Measurements from ENCODE around the gene PPCDC. TPM values are rescaled to one million over a fixed set of nuclear protein-coding genes. Genes with fewer than 3 reads are reported as not detected.
"Not testable (repeated sequence)": the region's sequence is repeated elsewhere in the genome, so short reads cannot be mapped to it uniquely, and the experiment has no call there.

PPCDC gene
- total RNA-seq, 2 experiments from 2014 or later, result 23.3 to 24.0 TPM

- Mint-ChIP-seq H3K27me3 (peaks cover 19% of the 10 kb centered on the region), H3K9me3 (ENCODE audit: low read depth) (no peaks in the 10 kb centered on the region), H3K27ac (peak overlapping the region; percentile 29), H3K36me3 (ENCODE audit: low read depth) (peaks cover 2% of the 10 kb centered on the region), H3K4me3 (no peak overlapping the region), H3K4me1 (peaks cover 19% of the 10 kb centered on the region)
- intact Hi-C loops (cut with DNase I, micrococcal nuclease), result no loop called here
- ATAC-seq (peak; percentile 77), DNase-seq (peak; percentile 68)
- ChIA-PET POLR2A (no interaction called here), CTCF (interaction anchor here (0.7 to 1.3 kb wide), 3 partner anchors 14 to 136 kb away, joined by 3 to 4 read pairs (median 4); no protein-coding TSS in a partner anchor)
These were observed 43.9 kb downstream of the PPCDC start for GRCh38 chr15:75067123-75067830.

- ATAC-seq, result no peak
- ChIA-PET CTCF (no interaction called here), POLR2A (no interaction called here)
- Mint-ChIP-seq H3K27me3 (peaks cover 22% of the 10 kb centered on the region), H3K4me1 (peaks cover 19% of the 10 kb centered on the region), H3K36me3 (ENCODE audit: low read depth) (peaks cover 2% of the 10 kb centered on the region), H3K4me3 (no peak overlapping the region), H3K9me3 (ENCODE audit: low read depth) (no peaks in the 10 kb centered on the region), H3K27ac (no peak overlapping the region)
- no peak for DNase-seq
- intact Hi-C loops (cut with DNase I, micrococcal nuclease), result no loop called here
These were observed 45.4 kb downstream of the PPCDC start for GRCh38 chr15:75068748-75069147.

- Mint-ChIP-seq H3K36me3 (ENCODE audit: low read depth) (peaks cover 2% of the 10 kb centered on the region), H3K27me3 (peaks cover 22% of the 10 kb centered on the region), H3K9me3 (ENCODE audit: low read depth) (no peaks in the 10 kb centered on the region), H3K4me3 (no peak overlapping the region), H3K4me1 (peaks cover 19% of the 10 kb centered on the region), H3K27ac (no peak overlapping the region)
- CTCF ChIA-PET, result no interaction called here
- POLR2A ChIA-PET, result no interaction called here
- intact Hi-C loops (cut with DNase I, micrococcal nuclease), result no loop called here
- DNase-seq (no peak), ATAC-seq (no peak)
These were observed 46.0 kb downstream of the PPCDC start for GRCh38 chr15:75069301-75069925.

GRCh38 chr15:75070674-75071073, 47.3 kb downstream of the PPCDC start:
- intact Hi-C loops (cut with DNase I, micrococcal nuclease), result no loop called here
- Mint-ChIP-seq H3K27me3 (peaks cover 22% of the 10 kb centered on the region), H3K9me3 (ENCODE audit: low read depth) (peaks cover 5% of the 10 kb centered on the region), H3K4me3 (no peak overlapping the region), H3K36me3 (ENCODE audit: low read depth) (peaks cover 6% of the 10 kb centered on the region), H3K27ac (no peak overlapping the region), H3K4me1 (peaks cover 15% of the 10 kb centered on the region)
- ChIA-PET POLR2A (interaction anchor here (0.6 kb wide), 1 partner anchor 97 kb away, joined by 3 read pairs; no protein-coding TSS in a partner anchor), CTCF (interaction anchor here (0.6 kb wide), 1 partner anchor 158 kb away, joined by 3 read pairs; no protein-coding TSS in a partner anchor)
- ATAC-seq, result no peak
- no peak for DNase-seq

- ATAC-seq, result no peak
- H3K27me3 Mint-ChIP-seq, result peaks cover 21% of the 10 kb centered on the region
- POLR2A ChIA-PET, result no interaction called here
- H3K27ac Mint-ChIP-seq, result no peak overlapping the region
- CTCF ChIA-PET, result no interaction called here
- no peak overlapping the region for H3K4me3 Mint-ChIP-seq
- peaks cover 5% of the 10 kb centered on the region for H3K36me3 Mint-ChIP-seq (ENCODE audit: low read depth)
- peaks cover 9% of the 10 kb centered on the region for H3K9me3 Mint-ChIP-seq (ENCODE audit: low read depth)
- no peak for DNase-seq
- peaks cover 8% of the 10 kb centered on the region for H3K4me1 Mint-ChIP-seq
- intact Hi-C loops (cut with DNase I, micrococcal nuclease), result no loop called here
These were observed 49.8 kb downstream of the PPCDC start for GRCh38 chr15:75073197-75073596.

- no peak for ATAC-seq
- ChIA-PET CTCF (interaction anchor here (0.6 to 1.1 kb wide), 2 partner anchors 26 to 43 kb away, joined by 3 read pairs; no protein-coding TSS in a partner anchor), POLR2A (no interaction called here)
- Mint-ChIP-seq H3K27ac (no peak overlapping the region), H3K9me3 (ENCODE audit: low read depth) (peaks cover 9% of the 10 kb centered on the region), H3K4me3 (no peak overlapping the region), H3K36me3 (ENCODE audit: low read depth) (peaks cover 5% of the 10 kb centered on the region), H3K27me3 (peaks cover 25% of the 10 kb centered on the region), H3K4me1 (peaks cover 8% of the 10 kb centered on the region)
- intact Hi-C loops (cut with DNase I, micrococcal nuclease), result no loop called here
- DNase-seq, result no peak
These were observed 52.9 kb downstream of the PPCDC start for GRCh38 chr15:75076277-75076676.

GRCh38 chr15:75077551-75077961, 54.2 kb downstream of the PPCDC start:
- ATAC-seq (peak; percentile 80), DNase-seq (peak; percentile 41)
- CTCF ChIA-PET; POLR2A ChIA-PET; intact Hi-C loops (cut with DNase I, micrococcal nuclease); H3K9me3 Mint-ChIP-seq (ENCODE audit: low read depth); H3K4me1 Mint-ChIP-seq; H3K27ac Mint-ChIP-seq; H3K4me3 Mint-ChIP-seq; H3K36me3 Mint-ChIP-seq (ENCODE audit: low read depth): not testable (repeated sequence)
- peaks cover 21% of the 10 kb centered on the region for H3K27me3 Mint-ChIP-seq

GRCh38 chr15:75081150-75081549, 57.8 kb downstream of the PPCDC start:
- Mint-ChIP-seq H3K9me3 (ENCODE audit: low read depth) (peaks cover 10% of the 10 kb centered on the region), H3K4me3 (no peak overlapping the region), H3K4me1 (peaks cover 8% of the 10 kb centered on the region), H3K27me3 (peaks cover 22% of the 10 kb centered on the region), H3K36me3 (ENCODE audit: low read depth) (peaks cover 1% of the 10 kb centered on the region), H3K27ac (no peak overlapping the region)
- ATAC-seq (no peak), DNase-seq (no peak)
- POLR2A ChIA-PET, result no interaction called here
- intact Hi-C loops (cut with DNase I, micrococcal nuclease), result no loop called here
- CTCF ChIA-PET, result interaction anchor here (1.0 kb wide), 1 partner anchor 14 kb away, joined by 4 read pairs; no protein-coding TSS in a partner anchor

- ChIA-PET POLR2A (no interaction called here), CTCF (interaction anchor here (1.5 kb wide), 1 partner anchor 15 kb away, joined by 4 read pairs; no protein-coding TSS in a partner anchor)
- peaks cover 1% of the 10 kb centered on the region for H3K36me3 Mint-ChIP-seq (ENCODE audit: low read depth)
- no peak for ATAC-seq
- peaks cover 22% of the 10 kb centered on the region for H3K27me3 Mint-ChIP-seq
- H3K4me1 Mint-ChIP-seq, result peaks cover 4% of the 10 kb centered on the region
- no peak overlapping the region for H3K27ac Mint-ChIP-seq
- intact Hi-C loops (cut with DNase I, micrococcal nuclease), result no loop called here
- no peak for DNase-seq
- H3K9me3 Mint-ChIP-seq (ENCODE audit: low read depth), result peaks cover 15% of the 10 kb centered on the region
- H3K4me3 Mint-ChIP-seq, result no peak overlapping the region
These were observed 59.3 kb downstream of the PPCDC start for GRCh38 chr15:75082689-75083088.

- intact Hi-C loops (cut with DNase I, micrococcal nuclease), result not testable (repeated sequence)
These were observed 62.3 kb downstream of the PPCDC start for GRCh38 chr15:75085708-75086107.

GRCh38 chr15:75089456-75090387, 66.3 kb downstream of the PPCDC start:
- ChIA-PET POLR2A (no interaction called here), CTCF (interaction anchor here (0.7 kb wide), 2 partner anchors 58 to 95 kb away, joined by 3 to 5 read pairs; no protein-coding TSS in a partner anchor)
- ATAC-seq (no peak), DNase-seq (no peak)
- peaks cover 15% of the 10 kb centered on the region for H3K9me3 Mint-ChIP-seq (ENCODE audit: low read depth)
- peaks cover 1% of the 10 kb centered on the region for H3K36me3 Mint-ChIP-seq (ENCODE audit: low read depth)
- H3K4me3 Mint-ChIP-seq, result no peak overlapping the region
- peaks cover 13% of the 10 kb centered on the region for H3K27me3 Mint-ChIP-seq
- intact Hi-C loops (cut with DNase I, micrococcal nuclease), result loop anchor here (5.0 kb wide), 2 partner anchors 113 to 363 kb away; partner anchors contain the start of genes C15orf39 (in 2 of the 2) and SIN3A (in 1 of the 2)
- H3K27ac Mint-ChIP-seq, result no peak overlapping the region
- H3K4me1 Mint-ChIP-seq, result peaks cover 14% of the 10 kb centered on the region

More at GRCh38 chr15:75085708-75086107, 62.3 kb downstream of the PPCDC start:
- Mint-ChIP-seq H3K9me3 (ENCODE audit: low read depth) (peaks cover 15% of the 10 kb centered on the region), H3K27me3 (peaks cover 25% of the 10 kb centered on the region)
- POLR2A ChIA-PET; H3K4me1 Mint-ChIP-seq; H3K27ac Mint-ChIP-seq; CTCF ChIA-PET; ATAC-seq; DNase-seq; H3K4me3 Mint-ChIP-seq; H3K36me3 Mint-ChIP-seq (ENCODE audit: low read depth): not testable (repeated sequence)
